ENCODE measurements around the gene NIM1K. TPM values are rescaled to one million over a fixed set of nuclear protein-coding genes. Genes with fewer than 3 reads are reported as not detected.
A peak's percentile ranks its signal among the peaks of the same experiment; 100 is the strongest.
"Not testable (repeated sequence)": the region's sequence is repeated elsewhere in the genome, so short reads cannot be mapped to it uniquely, and the experiment has no call there.

NIM1K gene
- total and polyA plus RNA-seq, 4 experiments from 2014 or later, result 0.24 to 0.40 (median 0.27) TPM

DNA sequence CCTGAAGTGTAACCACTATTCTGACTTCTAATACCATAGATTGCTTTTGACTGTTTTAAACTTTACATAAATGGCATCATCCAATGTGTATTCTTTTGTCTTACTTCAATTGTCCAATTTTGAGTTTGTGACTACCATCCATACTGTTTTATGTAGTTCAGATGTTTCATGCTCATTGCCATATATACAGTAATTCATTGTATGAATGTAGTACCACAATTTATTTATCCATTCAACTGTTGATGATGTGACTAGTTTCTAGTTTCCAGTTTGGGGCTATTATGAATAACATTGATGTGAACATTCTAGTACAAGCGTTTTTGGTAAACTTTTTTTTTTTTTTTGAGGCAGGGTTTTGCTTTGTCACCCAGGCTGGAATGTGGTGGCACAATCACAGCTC, 66.1 kb downstream of the NIM1K start:
- Mint-ChIP-seq H3K4me1 (peaks cover 0 to 8% (median 4%) of the 10 kb centered on the region in 4 donors), H3K9me3 (peaks cover 0 to 18% (median 3%) of the 10 kb centered on the region in 8 donors), H3K27me3 (peaks cover 14% of the 10 kb centered on the region in 2 donors), H3K36me3 (no peaks in the 10 kb centered on the region), H3K27ac (no peak overlapping the region), H3K4me3 (peak overlapping the region in 1 of 8 donors; percentile 20)
- intact Hi-C loops (cut with micrococcal nuclease), result no loop called here
- no peak for DNase-seq
- Histone ChIP-seq H3K4me3 (ENCODE audit: low read length in 2 of 2) (no peak overlapping the region), H3K27ac (ENCODE audit: low read depth, low read length) (no peak overlapping the region), H3K27me3 (ENCODE audit: insufficient read depth, low read length) (no peaks in the 10 kb centered on the region), H3K9me3 (ENCODE audit: control insufficient read depth in 1 of 2, low read length in 2 of 2) (no peaks in the 10 kb centered on the region), H3K36me3 (ENCODE audit: insufficient read depth, low read length) (no peaks in the 10 kb centered on the region), H3K4me1 (ENCODE audit: insufficient read depth, low read length) (no peaks in the 10 kb centered on the region)
- CTCF ChIA-PET (ENCODE audit: partially characterized antibody), result no interaction called here
- POLR2A ChIA-PET (ENCODE audit: partially characterized antibody), result no interaction called here

DNA sequence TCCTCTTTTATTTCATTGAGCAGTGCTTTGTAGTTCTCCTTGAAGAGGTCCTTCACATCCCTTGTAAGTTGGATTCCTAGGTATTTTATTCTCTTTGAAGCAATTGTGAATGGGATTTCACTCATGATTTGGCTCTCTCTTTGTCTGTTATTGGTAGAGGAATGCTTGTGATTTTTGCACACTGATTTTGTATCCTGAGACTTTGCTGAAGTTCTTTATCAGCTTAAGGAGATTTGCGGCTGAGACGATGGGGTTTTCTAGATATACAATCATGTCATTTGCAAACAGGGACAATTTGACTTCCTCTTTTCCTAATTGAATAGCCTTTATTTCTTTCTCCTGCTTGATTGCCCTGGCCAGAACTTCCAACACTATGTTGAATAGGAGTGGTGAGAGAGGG, 70.2 kb downstream of the NIM1K start:
- H3K27ac ChIP-seq (ENCODE audit: low read depth, low read length); H3K36me3 Mint-ChIP-seq; H3K4me1 Mint-ChIP-seq; H3K36me3 ChIP-seq (ENCODE audit: insufficient read depth, low read length); H3K9me3 ChIP-seq (ENCODE audit: control insufficient read depth in 1 of 2, low read length in 2 of 2); CTCF ChIA-PET (ENCODE audit: partially characterized antibody); H3K27me3 ChIP-seq (ENCODE audit: insufficient read depth, low read length); intact Hi-C loops (cut with micrococcal nuclease); H3K4me3 Mint-ChIP-seq; H3K4me3 ChIP-seq (ENCODE audit: low read length in 2 of 2); H3K27ac Mint-ChIP-seq; POLR2A ChIA-PET (ENCODE audit: partially characterized antibody); DNase-seq; H3K4me1 ChIP-seq (ENCODE audit: insufficient read depth, low read length): not testable (repeated sequence)
- H3K27me3 Mint-ChIP-seq, result peaks cover 19 to 22% of the 10 kb centered on the region in 2 donors
- H3K9me3 Mint-ChIP-seq, result peaks cover 0 to 36% (median 9%) of the 10 kb centered on the region in 8 donors

DNA sequence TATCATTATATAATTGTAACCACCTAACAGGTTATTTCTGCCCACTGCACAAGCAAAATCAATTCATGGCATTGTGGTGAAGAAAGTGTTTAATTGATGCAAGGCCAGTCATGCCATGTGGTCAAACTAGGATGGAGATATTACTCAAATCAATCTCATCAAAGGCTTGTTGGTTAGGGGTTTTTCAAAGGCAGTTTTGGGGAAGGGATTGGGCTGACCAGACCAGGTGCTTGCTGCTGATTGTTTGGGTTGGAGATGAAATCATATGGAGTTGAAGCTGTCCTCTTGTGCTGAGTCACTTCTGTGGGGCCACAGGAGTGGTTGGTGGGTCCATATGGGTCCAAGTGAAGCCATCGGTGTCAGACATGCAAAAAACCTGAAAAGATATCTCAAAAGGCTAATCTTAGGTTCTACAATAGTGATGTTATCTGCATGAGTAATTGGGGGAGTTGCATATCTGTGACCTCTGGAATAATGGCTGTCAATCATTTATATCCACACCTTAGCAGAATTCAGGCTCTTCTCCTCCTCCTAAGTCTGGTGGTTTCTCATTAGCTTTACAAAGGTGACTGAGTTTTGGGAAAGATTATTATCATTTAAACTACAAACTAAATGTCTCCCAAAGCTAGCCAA, 76.3 kb downstream of the NIM1K start:
- no peak overlapping the region for H3K27ac Mint-ChIP-seq
- no peaks in the 10 kb centered on the region for H3K36me3 ChIP-seq (ENCODE audit: insufficient read depth, low read length)
- peaks cover 0 to 22% (median 8%) of the 10 kb centered on the region in 8 donors for H3K9me3 Mint-ChIP-seq
- H3K27me3 ChIP-seq (ENCODE audit: insufficient read depth, low read length), result no peaks in the 10 kb centered on the region
- no peak overlapping the region for H3K4me3 ChIP-seq (ENCODE audit: low read length in 2 of 2)
- H3K4me1 Mint-ChIP-seq, result peaks cover 0 to 5% (median 0%) of the 10 kb centered on the region in 4 donors
- DNase-seq, result no peak
- no peaks in the 10 kb centered on the region for H3K36me3 Mint-ChIP-seq
- H3K4me1 ChIP-seq (ENCODE audit: insufficient read depth, low read length), result no peaks in the 10 kb centered on the region
- ChIA-PET CTCF (ENCODE audit: partially characterized antibody) (no interaction called here), POLR2A (ENCODE audit: partially characterized antibody) (no interaction called here)
- intact Hi-C loops (cut with micrococcal nuclease), result no loop called here
- H3K27me3 Mint-ChIP-seq, result peaks cover 18 to 25% of the 10 kb centered on the region in 2 donors
- H3K4me3 Mint-ChIP-seq, result no peak overlapping the region
- H3K27ac ChIP-seq (ENCODE audit: low read depth, low read length), result no peak overlapping the region
- no peaks in the 10 kb centered on the region for H3K9me3 ChIP-seq (ENCODE audit: control insufficient read depth in 1 of 2, low read length in 2 of 2)

DNA sequence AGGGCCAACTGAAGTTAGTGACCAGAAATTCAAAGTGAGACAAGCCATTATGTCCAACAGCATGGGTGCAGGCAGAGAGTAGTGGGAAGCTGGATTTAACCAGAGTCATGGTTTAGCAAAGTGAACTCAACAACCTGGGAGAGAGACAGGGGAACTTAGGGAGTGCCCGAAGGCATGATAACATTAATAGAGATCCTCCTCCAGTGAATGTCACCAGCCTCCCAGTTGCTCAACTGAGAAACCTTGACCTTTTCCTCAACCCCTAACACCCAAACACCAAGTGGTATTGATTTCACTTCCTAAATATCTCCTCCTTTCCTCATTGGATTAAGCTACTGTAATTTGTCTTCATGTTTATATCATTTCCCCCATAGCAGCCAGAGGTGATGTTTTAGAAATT, 78.6 kb downstream of the NIM1K start:
- Mint-ChIP-seq H3K4me1 (peaks cover 0 to 5% (median 0%) of the 10 kb centered on the region in 4 donors), H3K9me3 (peaks cover 0 to 18% (median 8%) of the 10 kb centered on the region in 8 donors), H3K36me3 (no peaks in the 10 kb centered on the region), H3K27ac (no peak overlapping the region), H3K27me3 (peaks cover 7 to 15% of the 10 kb centered on the region in 2 donors), H3K4me3 (no peak overlapping the region)
- no peaks in the 10 kb centered on the region for H3K4me1 ChIP-seq (ENCODE audit: insufficient read depth, low read length)
- no peaks in the 10 kb centered on the region for H3K36me3 ChIP-seq (ENCODE audit: insufficient read depth, low read length)
- no peak overlapping the region for H3K27ac ChIP-seq (ENCODE audit: low read depth, low read length)
- no peak for DNase-seq
- ChIA-PET CTCF (ENCODE audit: partially characterized antibody) (no interaction called here), POLR2A (ENCODE audit: partially characterized antibody) (no interaction called here)
- no peaks in the 10 kb centered on the region for H3K27me3 ChIP-seq (ENCODE audit: insufficient read depth, low read length)
- no peaks in the 10 kb centered on the region for H3K9me3 ChIP-seq (ENCODE audit: control insufficient read depth in 1 of 2, low read length in 2 of 2)
- intact Hi-C loops (cut with micrococcal nuclease), result no loop called here
- H3K4me3 ChIP-seq (ENCODE audit: low read length in 2 of 2), result no peak overlapping the region

DNA sequence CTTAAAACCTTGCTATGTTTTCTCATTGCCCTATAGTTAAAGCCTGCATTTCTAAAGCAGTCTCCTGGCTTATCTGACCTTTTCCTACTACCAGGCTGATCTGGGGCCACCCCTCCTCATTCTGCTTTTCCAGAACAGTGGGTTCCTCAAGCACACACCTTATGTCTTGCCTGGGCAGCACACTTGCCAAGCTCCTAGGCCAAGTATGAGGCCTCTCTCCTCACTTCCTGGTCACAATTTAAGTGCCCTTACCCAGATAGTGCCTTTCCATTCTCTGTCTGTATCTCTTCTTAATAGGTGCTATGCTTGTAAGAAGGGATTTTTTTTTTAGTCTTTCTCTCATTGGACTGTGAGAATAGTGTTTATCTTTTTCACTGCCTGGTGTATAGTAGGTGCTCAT, 81.5 kb downstream of the NIM1K start:
- Mint-ChIP-seq H3K27me3 (peaks cover 7 to 12% of the 10 kb centered on the region in 2 donors), H3K27ac (no peak overlapping the region), H3K36me3 (peaks cover 0 to 4% of the 10 kb centered on the region in 2 donors), H3K9me3 (peaks cover 0 to 9% (median 2%) of the 10 kb centered on the region in 8 donors), H3K4me3 (no peak overlapping the region), H3K4me1 (no peaks in the 10 kb centered on the region)
- intact Hi-C loops (cut with micrococcal nuclease), result no loop called here
- H3K36me3 ChIP-seq (ENCODE audit: insufficient read depth, low read length), result no peaks in the 10 kb centered on the region
- no peak overlapping the region for H3K27ac ChIP-seq (ENCODE audit: low read depth, low read length)
- ChIA-PET POLR2A (ENCODE audit: partially characterized antibody) (no interaction called here), CTCF (ENCODE audit: partially characterized antibody) (no interaction called here)
- H3K4me1 ChIP-seq (ENCODE audit: insufficient read depth, low read length), result no peaks in the 10 kb centered on the region
- H3K27me3 ChIP-seq (ENCODE audit: insufficient read depth, low read length), result no peaks in the 10 kb centered on the region
- H3K4me3 ChIP-seq (ENCODE audit: low read length in 2 of 2), result no peak overlapping the region
- no peaks in the 10 kb centered on the region for H3K9me3 ChIP-seq (ENCODE audit: control insufficient read depth in 1 of 2, low read length in 2 of 2)
- no peak for DNase-seq

DNA sequence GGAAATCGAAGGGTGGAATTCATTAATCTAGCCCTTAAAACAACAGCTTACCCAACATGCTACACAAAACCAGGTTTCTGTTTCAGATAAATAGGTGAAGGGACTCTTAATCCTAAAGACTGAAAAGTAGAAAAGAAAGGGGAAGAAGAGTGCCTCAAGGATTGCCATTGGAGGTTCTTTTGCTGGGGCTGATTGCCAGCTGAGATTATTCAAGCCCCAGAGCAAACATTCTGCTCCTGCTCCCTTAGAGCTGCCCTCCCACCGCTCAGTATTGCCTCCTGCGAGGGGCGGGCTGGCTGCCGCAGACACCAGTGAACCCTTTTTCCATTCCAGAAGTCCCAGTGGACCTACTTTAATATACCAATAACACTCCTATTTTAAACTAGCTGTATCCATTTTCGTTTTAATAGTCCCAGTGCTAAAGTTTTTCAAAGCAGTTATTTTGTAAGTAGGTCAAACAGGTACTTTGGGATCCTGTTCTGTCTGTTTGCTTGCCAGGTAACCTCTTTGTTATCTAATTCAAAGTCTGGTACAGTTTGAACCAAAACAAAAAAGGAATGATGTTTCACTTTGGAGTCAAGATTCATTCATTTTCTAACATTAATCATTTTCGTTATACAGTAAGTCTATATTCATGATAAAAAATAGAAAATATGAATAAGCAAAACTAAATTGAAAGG, 82.5 kb downstream of the NIM1K start:
- CTCF ChIA-PET (ENCODE audit: partially characterized antibody), result no interaction called here
- Mint-ChIP-seq H3K36me3 (peaks cover 0 to 4% of the 10 kb centered on the region in 2 donors), H3K27ac (no peak overlapping the region), H3K4me1 (no peaks in the 10 kb centered on the region), H3K27me3 (peaks cover 5 to 10% of the 10 kb centered on the region in 2 donors), H3K4me3 (no peak overlapping the region), H3K9me3 (peaks cover 0 to 7% (median 2%) of the 10 kb centered on the region in 8 donors)
- Histone ChIP-seq H3K4me1 (ENCODE audit: insufficient read depth, low read length) (no peaks in the 10 kb centered on the region), H3K27ac (ENCODE audit: low read depth, low read length) (no peak overlapping the region), H3K9me3 (ENCODE audit: control insufficient read depth in 1 of 2, low read length in 2 of 2) (no peaks in the 10 kb centered on the region), H3K27me3 (ENCODE audit: insufficient read depth, low read length) (no peaks in the 10 kb centered on the region), H3K36me3 (ENCODE audit: insufficient read depth, low read length) (no peaks in the 10 kb centered on the region), H3K4me3 (ENCODE audit: low read length in 2 of 2) (no peak overlapping the region)
- POLR2A ChIA-PET (ENCODE audit: partially characterized antibody), result no interaction called here
- intact Hi-C loops (cut with micrococcal nuclease), result no loop called here
- no peak for DNase-seq

DNA sequence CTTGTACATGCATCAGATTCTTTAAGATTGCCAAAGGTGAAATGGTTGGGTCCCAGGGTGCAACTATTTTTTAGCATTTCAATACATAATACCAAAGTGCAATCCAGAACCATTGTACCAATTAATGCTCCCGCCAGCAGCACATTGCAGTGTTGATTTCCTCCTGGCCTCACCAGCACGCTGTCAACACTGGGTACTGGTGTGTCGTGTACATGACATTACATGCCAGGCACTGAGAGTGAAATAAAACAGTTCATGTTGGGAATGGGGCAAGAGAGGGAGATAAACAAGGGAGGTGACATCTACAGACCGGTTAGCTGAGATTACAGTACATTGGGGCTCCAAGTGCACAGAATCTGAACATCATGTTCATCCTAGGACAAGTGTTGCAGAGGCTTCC, 83.4 kb downstream of the NIM1K start:
- Mint-ChIP-seq H3K4me1 (no peaks in the 10 kb centered on the region), H3K27ac (no peak overlapping the region), H3K27me3 (peaks cover 4 to 5% of the 10 kb centered on the region in 2 donors), H3K36me3 (peaks cover 0 to 4% of the 10 kb centered on the region in 2 donors), H3K9me3 (peaks cover 0 to 2% (median 0%) of the 10 kb centered on the region in 8 donors), H3K4me3 (no peak overlapping the region)
- Histone ChIP-seq H3K27me3 (ENCODE audit: insufficient read depth, low read length) (no peaks in the 10 kb centered on the region), H3K4me1 (ENCODE audit: insufficient read depth, low read length) (no peaks in the 10 kb centered on the region), H3K4me3 (ENCODE audit: low read length in 2 of 2) (no peak overlapping the region), H3K36me3 (ENCODE audit: insufficient read depth, low read length) (no peaks in the 10 kb centered on the region), H3K9me3 (ENCODE audit: control insufficient read depth in 1 of 2, low read length in 2 of 2) (no peaks in the 10 kb centered on the region), H3K27ac (ENCODE audit: low read depth, low read length) (no peak overlapping the region)
- intact Hi-C loops (cut with micrococcal nuclease), result no loop called here
- ChIA-PET POLR2A (ENCODE audit: partially characterized antibody) (no interaction called here), CTCF (ENCODE audit: partially characterized antibody) (no interaction called here)
- no peak for DNase-seq

All from CD4-positive, alpha-beta memory T cell (primary cell).